GM19455 (cell line): ENCODE results near the gene TMEM190.

Experiments used
- ATAC-seq: cut with Tn5 transposase; IDR thresholded peaks from one replicate; pipeline ENCODE4 v1.9.1; 2021; ENCODE audit not compliant: unreplicated experiment

The TMEM190 gene

DNA sequence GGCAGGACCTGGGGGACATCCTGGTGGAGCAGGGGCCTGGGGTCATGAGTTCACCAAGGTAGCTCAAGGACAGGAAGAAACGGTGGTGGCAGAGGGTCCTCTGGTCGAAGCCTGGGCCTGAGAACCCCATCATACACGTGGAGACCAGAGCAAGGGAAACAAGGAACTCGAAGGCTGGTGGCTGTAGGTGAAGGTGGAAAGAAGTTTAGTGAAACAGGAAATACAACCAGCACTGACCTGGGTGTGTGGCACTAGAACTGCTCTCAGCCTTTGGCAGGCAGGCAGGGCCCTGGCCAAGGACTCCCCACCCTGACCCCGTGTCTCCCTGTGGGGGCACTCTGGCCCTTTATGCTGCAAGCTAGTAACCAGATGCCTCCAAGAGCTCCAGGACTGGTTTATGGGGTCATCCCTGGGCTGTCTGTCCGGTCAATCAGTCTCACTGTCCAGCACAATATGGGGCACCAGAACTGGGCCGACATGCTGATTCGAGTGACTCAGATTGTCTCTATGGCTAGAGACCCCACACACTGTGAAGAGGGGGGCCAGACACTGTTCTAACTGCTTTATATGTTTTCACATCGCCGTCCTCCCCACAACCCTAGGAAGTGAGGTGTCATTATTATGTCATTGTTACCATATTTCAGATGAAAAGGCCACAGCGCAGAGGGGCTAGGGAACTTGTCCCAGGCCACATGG, 25.9 kb upstream of the TMEM190 start:
- no peak for ATAC-seq

DNA sequence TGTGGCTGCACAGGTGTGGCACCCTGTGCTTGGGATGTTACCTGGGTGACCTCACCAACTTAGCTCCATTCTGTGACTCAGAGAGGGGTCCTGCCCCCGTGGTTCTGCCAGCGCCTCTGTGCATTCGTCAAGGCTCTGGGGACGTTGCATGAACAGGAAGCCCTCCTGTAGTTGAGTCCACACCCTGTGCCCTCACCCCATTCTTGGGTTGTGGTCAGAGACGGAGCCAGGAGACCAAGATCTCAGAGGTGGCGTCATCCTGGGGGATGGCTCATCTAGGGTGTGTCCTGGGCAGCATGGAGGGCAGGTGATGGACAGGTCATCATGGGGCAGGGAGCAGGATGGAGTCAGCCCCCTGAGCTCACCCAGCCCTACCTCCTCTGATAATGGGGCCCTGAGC, 24.6 kb upstream of the TMEM190 start:
- no peak for ATAC-seq

DNA sequence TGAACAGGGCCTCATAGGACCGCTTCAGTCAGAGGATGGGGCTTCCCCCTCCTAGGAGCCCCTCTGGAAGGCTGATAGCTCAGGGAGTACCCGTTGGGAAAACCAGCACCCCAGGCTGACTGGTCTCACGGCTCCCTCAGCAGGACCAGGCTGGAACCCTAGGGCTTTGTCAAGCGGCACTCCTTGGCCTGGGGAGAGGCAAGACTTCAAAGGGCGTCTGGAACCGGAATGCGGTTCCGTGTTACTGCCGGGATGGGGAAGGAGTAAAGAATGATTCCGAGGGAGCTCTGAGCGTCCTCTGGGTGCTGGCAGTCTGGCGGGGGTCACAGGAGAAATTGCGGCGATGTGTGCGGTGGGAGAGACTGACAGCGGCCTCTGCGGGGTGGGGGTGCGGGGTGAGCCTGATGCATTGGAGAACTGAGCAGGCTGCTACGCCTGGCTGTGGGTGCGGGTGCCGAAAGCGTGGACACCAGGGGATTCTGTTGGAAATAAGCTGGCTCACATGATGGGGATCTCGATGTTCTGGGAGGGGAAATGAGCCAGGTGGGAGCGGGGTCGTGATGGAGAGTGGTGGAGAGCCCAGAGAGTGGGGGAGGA, 24.0 kb upstream of the TMEM190 start:
- no peak for ATAC-seq

DNA sequence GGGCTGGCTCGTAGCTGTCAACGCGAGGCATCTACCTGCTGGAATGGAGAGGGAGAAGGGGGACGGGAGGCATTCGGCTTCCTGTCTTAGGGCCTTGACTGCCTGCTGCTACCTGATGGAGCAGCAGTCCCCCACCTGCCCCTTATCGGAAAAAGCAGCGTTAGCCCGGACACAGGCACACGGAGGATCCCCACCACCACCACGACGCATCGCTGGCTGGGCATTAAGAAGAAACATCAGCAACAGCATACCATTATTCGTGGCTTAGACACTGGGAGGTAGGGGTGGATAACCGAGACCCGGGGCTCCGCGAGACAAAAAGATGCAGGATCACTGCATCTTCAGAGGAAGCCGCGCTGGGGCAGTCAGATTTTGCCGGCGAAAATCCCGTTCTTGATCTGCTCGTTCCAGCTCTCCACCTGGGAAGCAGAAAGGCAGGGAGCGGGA, 23.2 kb upstream of the TMEM190 start:
- no peak for ATAC-seq

DNA sequence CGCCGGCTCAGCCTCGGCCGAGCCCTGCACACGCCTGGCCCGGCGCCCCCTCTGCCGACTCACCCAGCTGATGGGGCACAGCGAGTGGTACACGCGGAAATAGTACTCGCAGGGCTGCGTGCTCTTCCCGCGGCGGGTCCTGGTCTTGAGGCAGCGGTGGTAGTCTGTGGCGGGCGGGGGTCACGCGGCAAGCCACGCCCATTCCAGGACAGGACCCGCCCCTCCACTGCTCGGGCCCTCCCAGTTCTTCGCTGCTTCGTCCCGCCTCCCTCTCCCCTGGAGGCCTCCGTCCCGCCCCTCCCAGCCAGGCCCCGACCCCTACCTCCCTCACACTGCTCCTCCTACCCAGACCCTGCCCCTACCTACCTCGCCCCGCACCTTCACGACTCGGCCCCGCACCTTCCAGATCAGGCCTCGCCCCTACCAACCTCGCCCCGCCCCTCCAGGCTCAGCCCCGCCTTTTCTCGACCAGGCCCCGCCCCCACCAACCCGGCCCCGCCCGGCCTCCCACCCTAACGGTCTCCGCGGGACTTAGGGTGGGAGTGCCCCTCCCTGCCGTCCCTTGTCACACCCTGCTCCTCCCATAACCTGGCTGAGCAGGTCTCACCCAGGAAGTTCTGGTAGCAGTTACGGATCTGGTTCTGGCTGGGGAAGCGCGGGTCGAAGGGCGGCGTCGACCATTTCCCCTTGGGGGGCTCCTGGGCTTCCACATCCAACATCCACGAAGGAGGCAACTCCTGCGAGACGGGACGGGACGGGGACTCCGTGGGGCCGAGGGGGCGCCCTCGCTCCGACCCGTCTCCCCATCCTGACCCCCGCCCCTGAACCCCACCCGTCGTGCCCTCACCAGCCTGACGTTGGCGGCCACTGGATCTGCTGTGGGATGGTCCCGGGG, 22.6 kb upstream of the TMEM190 start:
- ATAC-seq = no peak

DNA sequence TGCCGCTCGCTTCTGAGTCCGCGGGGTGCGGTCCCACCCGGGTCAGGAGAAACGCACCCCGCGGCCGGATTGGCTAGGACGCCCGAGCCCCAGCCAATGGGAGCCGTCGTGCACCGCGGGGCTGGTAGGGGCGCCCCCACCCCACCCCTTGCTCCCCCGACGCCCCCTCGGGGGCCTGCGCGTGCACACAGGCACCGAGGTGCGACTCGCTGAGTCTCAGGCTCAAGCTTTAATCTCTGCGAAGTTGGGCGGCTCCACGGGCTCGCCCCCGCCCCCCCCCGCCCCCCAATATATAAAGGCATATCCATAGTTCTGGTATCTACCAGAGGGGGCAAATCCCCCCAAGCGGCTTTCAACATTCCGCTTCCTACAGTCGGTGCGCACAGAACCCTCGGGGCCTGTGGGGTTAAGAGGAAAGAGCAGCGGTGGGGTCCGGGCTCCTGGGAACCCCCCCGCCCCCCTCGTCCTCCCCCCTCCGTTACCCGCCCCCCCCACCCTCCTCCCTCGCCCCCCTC, 21.9 kb upstream of the TMEM190 start, which contains the start of gene COX6B2:
Gene COX6B2, minus strand, starts transcription at position 22 of the 515 bp plus-strand sequence. CDS start 198 bp downstream, outside the sequence.
- no peak for ATAC-seq

DNA sequence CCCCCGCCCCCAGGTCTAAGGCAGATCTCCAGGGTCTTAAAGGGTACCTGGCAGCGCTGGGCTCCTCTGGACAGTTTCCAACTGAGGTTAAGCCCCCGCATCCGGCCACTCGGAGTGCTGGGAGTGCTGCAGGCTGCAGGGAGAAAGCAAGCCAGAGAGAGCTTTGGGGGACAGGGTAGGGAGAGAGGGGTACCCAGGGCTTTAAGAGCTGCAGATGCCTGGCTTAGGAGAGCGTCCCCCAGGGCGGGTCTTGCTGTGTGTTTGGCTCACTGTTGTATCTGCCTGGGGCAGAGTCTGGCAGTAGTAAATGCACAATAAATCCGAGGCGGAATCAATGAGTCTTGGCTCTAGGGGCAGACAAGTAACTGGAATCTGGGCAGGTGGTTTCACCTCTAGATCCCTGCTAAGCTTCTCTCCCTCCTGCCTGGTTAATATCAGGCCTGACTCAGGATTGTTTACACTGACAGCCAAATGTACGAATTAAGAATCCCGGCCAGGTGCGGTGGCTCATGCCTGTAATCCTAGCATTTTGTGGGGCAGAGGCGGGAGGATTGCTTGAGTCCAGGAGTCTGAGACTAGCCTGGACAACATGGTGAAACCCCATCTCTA, 21.3 kb upstream of the TMEM190 start:
- no peak for ATAC-seq

DNA sequence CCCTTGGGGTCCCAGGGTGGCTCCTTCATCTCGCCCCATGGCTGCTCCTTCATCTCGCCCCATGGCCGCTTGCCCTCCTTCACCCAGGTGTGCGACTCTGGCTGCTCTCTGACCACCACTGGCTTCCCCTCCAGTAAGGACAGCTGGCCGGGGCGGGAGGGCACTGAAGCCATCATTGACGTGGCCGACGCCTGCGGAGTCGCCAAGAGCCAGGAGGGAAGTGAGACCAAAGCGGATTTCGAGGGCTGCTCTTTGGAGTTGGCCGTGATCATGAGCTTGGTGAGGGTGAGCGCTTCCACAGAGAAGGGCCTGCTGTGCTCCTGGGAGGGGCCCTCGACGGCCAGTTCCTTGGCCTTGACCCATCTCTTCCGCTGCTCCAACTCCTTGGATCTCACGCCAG, 18.1 kb upstream of the TMEM190 start:
- no peak for ATAC-seq

DNA sequence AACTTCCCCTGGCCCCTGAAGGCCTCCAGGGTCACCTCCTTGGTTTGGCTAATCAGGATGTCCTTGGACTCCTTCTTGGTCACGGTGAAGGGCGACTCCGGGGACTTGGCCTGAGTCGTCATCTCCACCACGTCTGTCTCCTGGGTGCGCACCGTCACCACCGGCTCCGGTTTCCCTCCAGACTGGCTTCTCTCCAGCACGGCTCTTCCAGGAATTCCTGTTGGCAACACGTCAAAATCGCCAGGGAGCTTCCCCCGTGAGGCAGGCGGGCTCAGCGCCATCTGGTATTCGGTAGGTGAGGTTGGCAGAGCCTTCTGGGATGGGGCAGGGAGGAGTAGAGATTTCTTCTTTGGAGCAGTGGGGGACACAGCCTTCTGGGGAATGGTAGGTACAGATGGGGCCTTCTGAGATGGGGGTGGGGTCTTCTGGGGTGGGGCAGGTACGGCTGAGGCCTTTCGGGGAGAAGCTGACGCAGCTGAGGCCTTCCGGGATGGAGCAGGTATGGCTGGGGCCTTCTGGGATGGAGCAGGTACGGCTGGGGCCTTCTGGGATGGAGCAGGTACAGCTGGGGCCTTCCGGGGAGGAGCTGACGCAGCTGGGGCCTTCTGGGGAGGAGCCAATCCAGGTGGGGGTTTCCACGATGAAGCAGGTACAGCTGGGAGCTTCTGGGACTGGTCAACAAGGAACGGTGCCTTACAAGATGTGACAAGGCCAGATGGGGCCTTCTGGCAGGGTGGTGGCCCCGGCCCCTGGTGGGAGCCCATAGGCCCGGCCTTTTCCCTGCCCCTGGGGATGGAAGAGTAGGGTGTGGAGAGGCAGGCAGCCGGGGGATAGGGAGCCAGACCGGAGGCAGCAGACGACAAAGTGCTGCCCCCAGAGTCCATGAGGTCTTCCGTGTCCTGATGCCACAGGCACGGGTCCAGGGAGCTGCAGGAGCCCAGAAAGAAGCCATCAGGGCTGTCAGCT, 17.4 kb upstream of the TMEM190 start:
- no peak for ATAC-seq

DNA sequence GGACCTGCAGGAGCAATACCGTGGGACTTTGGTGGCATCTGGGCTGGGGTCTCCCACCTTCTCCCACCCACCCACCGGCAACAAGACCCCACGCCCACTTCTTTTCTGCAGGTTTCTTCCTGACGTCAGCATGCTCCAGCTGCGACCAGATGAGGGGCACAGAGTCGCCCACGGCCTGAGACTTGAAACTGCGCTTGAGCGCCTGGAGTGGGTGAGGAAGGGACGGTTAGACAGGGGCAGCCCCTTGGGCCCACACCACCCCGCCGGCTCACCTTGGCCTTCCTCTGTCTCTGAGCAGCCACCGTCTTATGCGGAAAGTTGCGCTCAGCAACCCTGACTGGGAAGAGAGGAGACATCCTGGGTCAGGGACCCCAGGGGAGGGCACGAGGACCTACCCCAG, 15.7 kb upstream of the TMEM190 start:
- no peak for ATAC-seq

DNA sequence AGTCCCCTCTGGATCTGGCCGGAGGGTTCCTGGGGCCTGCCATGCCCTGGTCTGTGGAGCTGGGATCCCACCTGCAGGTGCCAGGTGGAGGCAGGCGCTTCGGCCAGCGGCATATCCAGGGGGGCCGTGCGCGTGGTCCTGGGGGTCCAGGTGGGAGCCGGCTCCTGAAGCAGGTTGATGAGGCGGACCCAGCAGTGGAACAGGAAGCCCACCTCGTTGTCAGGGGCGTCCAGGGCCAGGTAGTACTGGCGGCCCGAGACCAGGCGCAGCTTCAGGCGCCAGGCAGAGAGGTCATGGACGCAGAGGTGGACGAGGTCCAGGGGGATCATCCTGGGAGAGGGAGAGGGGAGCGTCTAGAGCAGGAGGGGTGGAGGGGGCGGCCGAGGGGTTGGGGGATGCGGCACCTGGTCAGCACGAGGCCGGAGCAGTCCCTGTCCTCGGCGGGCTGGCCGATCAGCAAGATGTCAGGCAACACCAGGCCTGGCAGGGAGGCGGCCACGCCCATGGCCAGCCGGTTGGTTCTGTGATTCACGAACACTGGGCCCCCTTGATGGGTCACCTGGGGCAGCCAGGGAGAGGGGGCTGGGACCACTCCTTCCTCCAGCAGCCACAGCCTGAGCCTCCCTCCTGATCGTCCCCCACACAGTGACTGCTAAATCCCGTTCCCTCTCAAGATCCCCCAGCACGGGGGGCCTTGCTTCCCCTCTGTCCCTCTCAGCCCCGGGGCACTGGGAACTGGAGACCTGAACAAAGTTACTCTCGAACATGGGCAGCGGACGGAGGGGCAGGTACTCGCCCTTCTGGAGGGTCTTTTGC, 14.2 kb upstream of the TMEM190 start:
- no peak for ATAC-seq

DNA sequence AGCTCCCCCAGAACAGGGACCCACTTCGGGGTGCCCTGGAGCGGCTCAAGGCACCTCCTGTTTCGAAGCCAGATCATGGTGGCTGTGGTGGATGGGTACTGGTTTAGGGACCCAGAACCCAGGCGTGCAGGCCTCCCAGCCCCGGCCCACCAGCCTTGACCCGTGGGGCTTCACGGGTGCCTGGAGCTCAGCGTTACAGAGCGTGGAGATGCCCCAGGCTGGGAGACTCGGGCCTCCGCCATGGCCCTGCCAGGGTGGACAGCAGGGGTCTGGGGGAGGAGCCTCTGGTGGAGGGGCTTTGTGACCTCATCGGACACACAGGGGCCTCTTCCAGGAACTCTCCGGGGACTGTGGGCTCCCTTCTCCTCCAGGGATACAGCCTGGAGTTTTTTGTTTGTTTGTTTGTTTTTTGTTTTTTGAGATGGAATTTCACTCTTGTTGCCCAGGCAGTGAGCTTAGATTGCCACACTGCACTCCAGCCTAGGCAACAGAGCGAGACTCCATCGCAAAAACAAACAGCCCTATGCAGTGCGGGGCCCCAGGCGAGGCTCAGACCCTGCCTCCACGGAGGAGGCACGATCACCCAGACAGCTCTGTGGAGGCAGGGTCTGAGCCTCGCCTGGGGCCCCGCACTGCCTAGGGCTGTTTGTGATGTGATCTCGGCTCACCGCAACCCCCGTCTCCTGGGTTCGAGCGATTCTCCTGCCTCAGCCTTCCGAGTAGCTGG, 13.5 kb upstream of the TMEM190 start, which contains the start of gene GARIN5B:
Gene GARIN5B, minus strand, starts transcription at position 271 of the 727 bp plus-strand sequence. Its CDS starts 194 bp downstream, at position 77.
- no peak for ATAC-seq

DNA sequence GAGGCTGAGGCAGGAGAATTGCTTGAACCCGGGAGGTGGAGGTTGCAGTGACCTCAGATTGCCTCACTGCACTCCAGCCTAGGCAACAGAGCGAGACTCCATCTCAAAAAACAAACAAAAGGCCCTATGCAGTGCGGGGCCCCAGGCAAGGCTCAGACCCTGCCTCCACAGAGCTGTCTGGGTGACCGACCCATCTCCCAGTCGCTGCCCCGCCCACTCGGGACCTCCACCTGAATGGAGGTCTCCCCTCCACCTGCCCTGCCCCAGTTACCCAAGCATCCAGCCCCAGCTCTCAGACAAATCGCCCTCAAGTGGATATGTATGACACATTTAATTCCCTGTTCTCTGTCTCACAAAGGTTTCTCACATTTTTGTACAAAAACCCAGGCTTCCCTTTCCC, 11.4 kb upstream of the TMEM190 start:
- ATAC-seq = no peak

DNA sequence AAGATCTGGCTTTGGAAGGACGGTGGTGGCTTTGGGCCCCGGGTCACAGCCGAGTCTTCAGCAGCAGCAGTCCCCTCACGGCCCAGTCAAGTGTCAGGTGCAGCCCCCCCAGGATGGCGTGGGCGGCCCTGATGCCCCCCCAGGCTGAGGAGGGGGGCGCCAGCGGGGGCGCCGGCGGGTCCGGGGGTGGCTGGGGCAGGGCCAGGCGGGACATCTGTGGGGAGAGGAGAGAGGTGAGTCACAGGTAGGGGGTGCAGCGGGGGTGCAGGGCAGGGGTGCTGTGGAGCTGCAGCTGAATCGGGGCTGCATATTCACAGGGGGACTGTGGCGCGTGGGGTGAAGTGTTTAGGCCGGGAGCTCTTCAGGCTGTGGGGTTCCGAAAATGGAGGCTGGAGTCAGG, 10.7 kb upstream of the TMEM190 start:
- ATAC-seq = no peak

DNA sequence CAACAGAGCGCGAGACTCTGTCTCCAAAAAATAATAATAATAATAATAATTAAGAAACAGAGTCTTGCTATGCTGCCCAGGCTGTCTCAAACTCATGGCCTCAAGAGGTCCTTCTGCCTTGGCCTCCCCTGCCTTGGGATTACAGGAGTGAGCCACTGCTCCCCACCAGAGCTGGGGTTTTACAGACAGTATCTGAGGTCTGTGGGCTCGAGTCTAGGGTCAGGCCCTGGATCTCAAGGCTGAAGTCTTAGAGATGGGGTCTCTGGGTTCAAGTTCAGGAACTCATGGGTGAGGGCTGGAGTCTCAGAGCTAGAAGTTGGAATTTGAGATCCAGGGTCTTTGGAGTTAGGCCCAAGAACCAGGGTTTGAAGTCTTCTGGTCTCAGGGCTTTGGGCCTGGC, 9.8 kb upstream of the TMEM190 start:
- no peak for ATAC-seq

DNA sequence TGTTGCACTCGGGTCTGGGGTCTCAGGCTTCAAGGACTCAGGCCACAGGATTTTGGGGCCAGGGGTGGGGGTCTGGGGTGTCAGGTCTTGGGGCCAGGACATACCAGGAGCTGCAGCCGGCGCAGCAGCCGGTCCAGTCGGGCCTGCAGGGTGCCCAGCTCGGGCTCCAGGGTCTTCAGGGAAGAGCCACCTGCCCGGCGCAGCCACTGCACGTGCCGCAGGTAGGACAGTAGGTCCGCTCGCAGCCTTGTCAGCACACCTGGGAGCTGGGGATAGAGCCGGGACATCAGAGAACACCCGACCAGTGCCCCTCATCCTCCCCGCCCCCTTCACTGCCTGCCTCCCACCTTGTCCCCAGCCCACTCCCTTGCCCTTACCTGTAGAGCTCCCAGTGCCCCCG, 8.5 kb upstream of the TMEM190 start:
- no peak for ATAC-seq

DNA sequence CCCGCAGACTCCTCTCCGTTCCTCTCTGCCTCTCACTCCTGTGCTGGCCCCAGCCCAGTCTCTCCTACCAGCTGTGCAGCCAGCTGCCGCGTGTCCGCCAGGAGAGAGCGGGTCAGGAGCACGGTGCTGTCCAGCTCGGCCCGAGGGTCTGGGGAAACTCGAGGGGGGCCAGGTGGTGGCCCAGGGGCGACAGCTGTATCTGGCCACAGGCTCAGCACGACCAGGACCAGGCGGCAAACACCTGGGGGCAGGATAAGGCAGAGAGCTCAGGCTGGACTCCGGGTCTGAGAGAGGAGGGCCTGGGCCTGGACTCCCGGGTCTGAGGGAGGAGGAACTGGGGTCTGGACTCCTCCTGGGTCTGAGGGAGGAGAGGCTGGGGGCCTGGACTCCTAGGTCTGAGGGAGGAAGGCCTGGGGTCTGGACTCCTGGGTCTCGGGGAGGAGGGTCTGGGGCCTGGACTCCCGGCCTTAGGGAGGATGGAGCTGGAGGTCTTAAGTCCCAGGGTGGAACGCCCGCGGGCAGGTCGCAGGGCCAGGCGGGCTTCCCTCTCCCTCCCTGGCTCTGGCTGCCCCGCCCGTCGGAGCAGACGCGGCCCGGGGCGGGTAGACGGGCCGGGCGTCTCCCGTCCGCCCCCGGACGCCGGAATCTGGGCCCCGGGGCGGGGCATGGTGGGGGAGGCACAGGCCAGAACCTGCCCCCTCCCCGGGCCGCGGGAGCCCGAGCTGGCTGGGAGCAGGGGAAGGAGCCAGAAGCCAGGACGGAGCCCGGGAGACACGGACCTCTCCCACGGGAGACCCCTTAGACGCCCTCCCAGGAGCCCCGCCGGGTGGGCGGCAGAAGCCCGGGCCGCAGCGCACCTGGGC, 7.7 kb upstream of the TMEM190 start:
- ATAC-seq = no peak
